Smooth muscle cell (in vitro differentiated cells): ENCODE data around the gene GHDC. TPM values are rescaled to one million over a fixed set of nuclear protein-coding genes. Genes with fewer than 3 reads are reported as not detected.

Source experiments
- DNase-seq: peaks from one replicate; lab custom pipeline; 2025; ENCODE audit not compliant: unreplicated experiment; lab: John Stamatoyannopoulos, UW
- H2AFZ ChIP-seq: fragments of 200-600 bp; sonication (generic); 2 replicates; pipeline ENCODE4 v1.6.0; 2016; ENCODE audit warnings: antibody characterized with exemption, low read depth, mild to moderate bottlenecking
- H3F3A ChIP-seq: fragments of 200-600 bp; sonication (generic); 2 replicates; pipeline ENCODE4 v1.6.0; 2017; ENCODE audit warnings: antibody characterized with exemption, low read depth
- H3K27ac ChIP-seq: fragments of 200-600 bp; sonication (generic); 2 replicates; pipeline ENCODE4 v1.5.1; 2016; ENCODE audit warnings: low read depth, mild to moderate bottlenecking
- H3K27me3 ChIP-seq: fragments of 200-600 bp; sonication (generic); 2 replicates; pipeline ENCODE4 v1.6.1; 2016; ENCODE audit warnings: low read depth, mild to moderate bottlenecking
- H3K36me3 ChIP-seq: fragments of 200-600 bp; sonication (generic); 2 replicates; pipeline ENCODE4 v1.5.1; 2016; ENCODE audit warnings: low read depth
- H3K4me1 ChIP-seq: fragments of 200-600 bp; sonication (generic); 2 replicates; pipeline ENCODE4 v1.5.1; 2016; ENCODE audit warnings: low read depth
- H3K4me2 ChIP-seq: fragments of 200-600 bp; sonication (generic); 2 replicates; pipeline ENCODE4 v1.6.0; 2016; ENCODE audit warnings: mild to moderate bottlenecking
- H3K4me3 ChIP-seq: fragments of 200-600 bp; sonication (generic); 2 replicates; pipeline ENCODE4 v1.5.1; 2016; ENCODE audit warnings: mild to moderate bottlenecking
- H3K79me2 ChIP-seq: fragments of 200-600 bp; sonication (generic); 2 replicates; pipeline ENCODE4 v1.6.0; 2016; ENCODE audit warnings: low read depth, mild to moderate bottlenecking
- H3K9ac ChIP-seq: fragments of 200-600 bp; sonication (generic); 2 replicates; pipeline ENCODE4 v1.6.0; 2016; ENCODE audit warnings: low read depth
- H3K9me3 ChIP-seq: fragments of 200-600 bp; sonication (generic); replicated peaks from 2 replicates; pipeline ENCODE4 v1.5.1; 2016; ENCODE audit warnings: low read depth
- H4K20me1 ChIP-seq: fragments of 200-600 bp; sonication (generic); 2 replicates; pipeline ENCODE4 v1.6.0; 2016; ENCODE audit warnings: low read depth
- CTCF ChIP-seq: fragments of 200-600 bp; sonication (generic); IDR thresholded peaks from 2 replicates; pipeline ENCODE4 v1.5.1; 2017; ENCODE audit warnings: borderline replicate concordance, mild to moderate bottlenecking, antibody characterized with exemption; ENCODE audit not compliant: insufficient read depth, poor library complexity, severe bottlenecking
- WGBS: methylation state at CpG from one replicate; pipeline ENCODE4 v1.1.7; 2016; ENCODE audit warnings: low lambda C conversion rate; 5-methylcytosine and 5-hydroxymethylcytosine counted together
- polyA plus RNA-seq: library from polyadenylated mRNA; unstranded; fragments of >200 nt; fragmentation: Nextera tagmentation; extraction: Ambion mirVana; gene quantifications from 2 replicates; pipeline ENCODE4 v1.2.1, GENCODE V29; 2016
- total RNA-seq: library from RNA; depleted of rRNA; stranded (reverse); fragments of >200 nt; gene quantifications from 2 replicates; pipeline ENCODE4 v1.2.3, GENCODE V29; 2014

Gene GHDC
- total and polyA plus RNA-seq, 2 experiments from 2014 or later = 4.8 to 11.5 TPM

GRCh38 chr17:42171831-42172230, 22.5 kb downstream of the GHDC start:
- Histone ChIP-seq H3F3A (no peaks in the 10 kb centered on the region), H2AFZ (no peak overlapping the region), H3K9ac (no peak overlapping the region), H3K27ac (no peak overlapping the region), H3K9me3 (no peaks in the 10 kb centered on the region), H3K79me2 (no peaks in the 10 kb centered on the region), H3K27me3 (peaks cover 3% of the 10 kb centered on the region), H3K4me2 (no peak overlapping the region), H3K4me1 (no peaks in the 10 kb centered on the region), H3K4me3 (no peak overlapping the region), H4K20me1 (no peaks in the 10 kb centered on the region), H3K36me3 (no peaks in the 10 kb centered on the region)
- WGBS = 51% methylated on average over 11 of the region's 11 CpGs
- DNase-seq = no peak
- TF ChIP-seq CTCF = no peak

- Histone ChIP-seq H3K9ac (no peak overlapping the region), H3K9me3 (no peaks in the 10 kb centered on the region), H3K4me2 (no peak overlapping the region), H3F3A (no peaks in the 10 kb centered on the region), H3K79me2 (no peaks in the 10 kb centered on the region), H3K27me3 (peaks cover 3% of the 10 kb centered on the region), H3K36me3 (no peaks in the 10 kb centered on the region), H3K27ac (no peak overlapping the region), H2AFZ (no peak overlapping the region), H3K4me1 (no peaks in the 10 kb centered on the region), H4K20me1 (no peaks in the 10 kb centered on the region), H3K4me3 (no peak overlapping the region)
- TF ChIP-seq CTCF = no peak
- WGBS = 95% methylated on average over 29 of the region's 29 CpGs
- DNase-seq = no peak
Observed at GRCh38 chr17:42169351-42169750, 24.9 kb downstream of the GHDC start.

- WGBS = 94% methylated on average over 8 of the region's 8 CpGs
Observed at GRCh38 chr17:42167807-42168206, 26.5 kb downstream of the GHDC start.

More at GRCh38 chr17:42167807-42168206, 26.5 kb downstream of the GHDC start:
- no peaks in the 10 kb centered on the region for H3K4me1 ChIP-seq
- no peaks in the 10 kb centered on the region for H3K9me3 ChIP-seq
- H3F3A ChIP-seq = no peaks in the 10 kb centered on the region
- H3K27ac ChIP-seq = no peak overlapping the region
- H3K36me3 ChIP-seq = no peaks in the 10 kb centered on the region
- no peaks in the 10 kb centered on the region for H3K27me3 ChIP-seq
- no peaks in the 10 kb centered on the region for H3K79me2 ChIP-seq
- H3K9ac ChIP-seq = no peak overlapping the region
- TF ChIP-seq CTCF = no peak
- H3K4me3 ChIP-seq = no peak overlapping the region
- no peak for DNase-seq
- H4K20me1 ChIP-seq = no peaks in the 10 kb centered on the region
- H3K4me2 ChIP-seq = no peak overlapping the region
- H2AFZ ChIP-seq = no peak overlapping the region
